Activated naive CD8-positive, alpha-beta T cell treated with anti-CD3 and anti-CD28 coated beads, Interleukin-2, amount 50 U/mL, for 24 hours (primary cell): ENCODE results near the gene RHOF.
"Not testable (repeated sequence)": the region's sequence is repeated elsewhere in the genome, so short reads cannot be mapped to it uniquely, and the experiment has no call there.

Source experiments
- ATAC-seq: fragments of 150-1000 bp; cut with Tn5 transposase; one replicate; pipeline ENCODE4 v1.10.0; 2021
- DNase-seq: peaks from one replicate; pipeline ENCODE4 v3.0.0; 2021
- H3K27ac Mint-ChIP-seq: one replicate; pipeline ENCODE4 v1.8.0; 2021; ENCODE audit warnings: mild to moderate bottlenecking, mixed read lengths
- H3K27me3 Mint-ChIP-seq: one replicate; pipeline ENCODE4 v1.8.0; 2021; ENCODE audit warnings: mixed read lengths
- H3K36me3 Mint-ChIP-seq: one replicate; pipeline ENCODE4 v1.8.0; 2021; ENCODE audit warnings: low read depth, mixed read lengths
- H3K4me1 Mint-ChIP-seq: one replicate; pipeline ENCODE4 v1.8.0; 2021; ENCODE audit warnings: mixed read lengths
- H3K4me3 Mint-ChIP-seq: one replicate; pipeline ENCODE4 v1.8.0; 2021; ENCODE audit warnings: mild to moderate bottlenecking, moderate library complexity, mixed read lengths
- H3K9me3 Mint-ChIP-seq: one replicate; pipeline ENCODE4 v1.8.0; 2021; ENCODE audit warnings: mixed read lengths

Gene RHOF

GRCh38 chr12:121770388-121770787 lies 23.1 kb downstream of the RHOF start:
- Mint-ChIP-seq H3K36me3 (peaks cover 3% of the 10 kb centered on the region), H3K27me3 (no peaks in the 10 kb centered on the region), H3K4me1 (peaks cover 7% of the 10 kb centered on the region), H3K27ac (no peak overlapping the region), H3K9me3 (no peaks in the 10 kb centered on the region), H3K4me3 (no peak overlapping the region)
- DNase-seq (no peak), ATAC-seq (no peak)

DNA sequence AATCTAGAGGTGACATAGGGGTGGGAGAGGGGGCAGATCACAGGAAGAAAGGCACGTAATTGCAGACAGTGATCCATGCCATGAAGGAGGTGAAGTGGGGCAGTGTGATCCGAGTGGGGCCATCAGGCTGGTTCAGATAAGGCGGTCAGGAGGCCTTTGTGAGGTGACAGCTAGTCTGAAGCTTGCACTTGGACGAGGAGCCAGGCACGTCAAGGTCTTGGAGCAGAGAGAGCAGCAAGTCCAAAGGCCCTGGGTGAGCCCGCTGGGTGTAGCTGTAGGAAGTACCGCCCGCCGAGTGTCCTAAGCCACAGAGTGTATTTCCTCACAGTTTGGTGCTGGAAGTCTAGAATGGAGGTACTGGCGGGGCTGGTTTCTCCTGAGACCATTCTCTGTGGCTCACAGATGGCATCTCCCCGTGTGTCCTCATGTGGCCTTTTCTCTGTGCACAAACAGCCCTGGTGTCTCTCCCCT lies 23.6 kb downstream of the RHOF start:
- H3K4me3 Mint-ChIP-seq = no peak overlapping the region
- H3K27me3 Mint-ChIP-seq = no peaks in the 10 kb centered on the region
- H3K4me1 Mint-ChIP-seq = peaks cover 7% of the 10 kb centered on the region
- H3K27ac Mint-ChIP-seq = no peak overlapping the region
- ATAC-seq (no peak), DNase-seq (no peak)
- H3K36me3 Mint-ChIP-seq = peaks cover 3% of the 10 kb centered on the region
- H3K9me3 Mint-ChIP-seq = no peaks in the 10 kb centered on the region

- no peaks in the 10 kb centered on the region for H3K27me3 Mint-ChIP-seq
- H3K4me1 Mint-ChIP-seq = peaks cover 7% of the 10 kb centered on the region
- no peak overlapping the region for H3K4me3 Mint-ChIP-seq
- DNase-seq (no peak), ATAC-seq (no peak)
- no peak overlapping the region for H3K27ac Mint-ChIP-seq
- H3K9me3 Mint-ChIP-seq = no peaks in the 10 kb centered on the region
- H3K36me3 Mint-ChIP-seq = peaks cover 3% of the 10 kb centered on the region
Observed at GRCh38 chr12:121769297-121769830, 24.1 kb downstream of the RHOF start.

DNA sequence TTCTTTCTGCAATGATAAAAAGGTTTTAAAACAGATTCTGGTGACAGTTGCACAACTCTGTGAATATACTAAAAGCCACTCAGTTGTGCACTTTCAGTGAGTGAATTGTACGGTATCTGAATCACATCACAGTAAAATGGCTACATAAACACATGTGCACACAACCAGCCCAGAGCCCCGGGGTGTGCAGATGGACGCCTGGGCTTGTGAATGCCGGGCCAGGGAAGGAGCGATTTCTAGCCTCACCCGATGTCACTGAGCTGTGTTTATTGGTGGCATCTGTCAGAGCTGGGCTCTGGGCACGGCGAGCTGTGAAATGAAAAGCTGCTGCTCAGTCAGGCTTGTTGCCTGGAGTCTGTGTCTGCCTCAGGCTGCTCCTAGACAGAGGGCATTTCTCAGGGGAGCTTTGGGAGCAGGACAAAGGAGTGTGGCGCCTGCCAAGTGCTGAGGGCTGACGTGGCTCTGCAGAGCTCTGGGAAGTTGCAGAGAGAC lies 25.9 kb downstream of the RHOF start:
- no peaks in the 10 kb centered on the region for H3K4me1 Mint-ChIP-seq
- no peak overlapping the region for H3K27ac Mint-ChIP-seq
- no peaks in the 10 kb centered on the region for H3K27me3 Mint-ChIP-seq
- DNase-seq = no peak
- no peak overlapping the region for H3K4me3 Mint-ChIP-seq
- no peak for ATAC-seq
- H3K9me3 Mint-ChIP-seq = no peaks in the 10 kb centered on the region
- H3K36me3 Mint-ChIP-seq = peaks cover 3% of the 10 kb centered on the region

DNA sequence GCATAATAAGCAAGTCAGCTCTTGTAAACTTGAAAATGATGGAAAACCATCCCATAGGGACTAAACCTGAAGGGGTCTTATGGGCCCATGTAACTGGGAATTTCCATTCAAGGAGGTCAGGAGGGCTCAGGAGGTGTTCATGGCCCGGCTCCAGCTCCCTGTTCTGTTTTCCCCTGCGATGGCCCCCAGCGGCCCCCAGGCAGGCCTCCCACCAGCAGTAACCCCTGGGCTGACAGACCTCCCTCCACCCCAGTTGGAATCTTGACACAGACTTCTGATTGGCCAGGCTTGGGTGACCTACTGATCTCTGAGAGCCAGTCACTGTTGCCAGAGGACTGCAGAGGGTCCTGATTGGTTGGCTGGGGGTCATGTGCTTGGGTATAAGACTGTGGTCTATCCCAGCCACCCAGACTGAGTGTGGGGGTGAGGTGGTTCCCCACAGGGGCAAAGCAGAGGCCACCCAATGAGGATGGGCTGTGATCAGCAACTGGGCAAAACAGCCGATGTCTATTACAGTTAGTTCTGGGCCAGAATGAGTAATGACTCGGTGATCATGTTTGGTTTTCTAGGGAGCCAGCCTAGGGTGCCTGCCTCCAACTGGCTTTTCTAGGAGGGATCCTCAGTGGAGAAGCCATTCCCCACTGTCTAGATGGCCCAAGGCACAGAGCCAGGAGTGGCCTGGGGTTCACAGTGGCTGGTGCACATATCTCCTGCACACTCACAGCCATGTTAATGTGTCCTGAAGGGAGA lies 27.0 kb downstream of the RHOF start:
- no peaks in the 10 kb centered on the region for H3K27me3 Mint-ChIP-seq
- no peaks in the 10 kb centered on the region for H3K4me1 Mint-ChIP-seq
- peaks cover 6% of the 10 kb centered on the region for H3K36me3 Mint-ChIP-seq
- no peak overlapping the region for H3K4me3 Mint-ChIP-seq
- H3K9me3 Mint-ChIP-seq = no peaks in the 10 kb centered on the region
- no peak overlapping the region for H3K27ac Mint-ChIP-seq
- DNase-seq = no peak
- peak; percentile 53 for ATAC-seq

DNA sequence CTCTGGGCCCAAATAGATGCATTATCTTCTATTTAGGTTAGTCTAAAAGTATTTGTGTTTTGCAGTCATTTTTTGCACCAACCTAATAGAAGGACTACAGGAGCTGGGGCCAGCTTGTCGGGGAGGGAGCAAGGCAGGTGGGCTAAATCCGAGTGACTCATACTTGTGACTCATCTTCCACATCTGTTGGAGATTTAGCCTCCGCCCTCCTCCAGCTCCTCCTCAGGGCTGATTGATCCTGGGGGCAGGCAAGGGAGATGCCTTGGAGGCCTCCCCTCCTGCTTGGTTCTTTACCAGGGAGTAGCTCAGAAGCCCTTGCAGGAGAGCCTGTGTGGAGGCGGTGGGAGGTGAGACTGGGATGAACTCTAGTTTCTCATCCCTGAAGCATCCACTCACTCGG lies 27.9 kb downstream of the RHOF start:
- ATAC-seq = no peak
- Mint-ChIP-seq H3K27ac (no peak overlapping the region), H3K4me3 (no peak overlapping the region), H3K4me1 (no peaks in the 10 kb centered on the region), H3K27me3 (no peaks in the 10 kb centered on the region), H3K9me3 (no peaks in the 10 kb centered on the region), H3K36me3 (peaks cover 6% of the 10 kb centered on the region)
- no peak for DNase-seq

DNA sequence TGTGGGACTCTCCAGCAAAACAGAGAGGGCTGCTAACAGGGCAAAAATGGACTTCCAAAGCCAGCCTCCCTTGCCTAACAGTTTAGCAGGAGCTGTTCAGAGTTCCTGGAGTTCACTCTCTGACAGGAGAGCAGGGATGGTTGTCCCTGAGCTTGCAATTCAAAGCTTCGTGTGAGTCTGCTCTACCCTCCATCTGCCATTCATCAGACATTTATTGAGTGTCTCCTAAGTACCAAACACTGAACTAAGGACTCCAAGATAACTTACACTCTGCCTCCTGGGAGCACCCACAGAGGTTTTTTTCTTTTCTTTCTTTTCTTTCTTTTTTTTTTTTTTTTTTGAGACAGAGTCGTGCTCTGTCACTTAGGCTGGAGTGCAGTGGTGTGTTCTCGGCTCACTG lies 28.7 kb downstream of the RHOF start:
- DNase-seq = no peak
- ATAC-seq = no peak
- Mint-ChIP-seq H3K27ac (no peak overlapping the region), H3K27me3 (no peaks in the 10 kb centered on the region), H3K36me3 (peaks cover 6% of the 10 kb centered on the region), H3K4me3 (no peak overlapping the region), H3K9me3 (no peaks in the 10 kb centered on the region), H3K4me1 (no peaks in the 10 kb centered on the region)

GRCh38 chr12:121762269-121762668 lies 31.2 kb downstream of the RHOF start:
- H3K27ac Mint-ChIP-seq = no peak overlapping the region
- no peaks in the 10 kb centered on the region for H3K27me3 Mint-ChIP-seq
- H3K9me3 Mint-ChIP-seq = no peaks in the 10 kb centered on the region
- DNase-seq (no peak), ATAC-seq (no peak)
- H3K4me3 Mint-ChIP-seq = no peak overlapping the region
- peaks cover 6% of the 10 kb centered on the region for H3K36me3 Mint-ChIP-seq
- no peaks in the 10 kb centered on the region for H3K4me1 Mint-ChIP-seq

GRCh38 chr12:121758536-121758935 lies 35.0 kb downstream of the RHOF start:
- not testable (repeated sequence) for H3K9me3 Mint-ChIP-seq, ATAC-seq, H3K27me3 Mint-ChIP-seq, DNase-seq, H3K27ac Mint-ChIP-seq, H3K4me3 Mint-ChIP-seq
- H3K4me1 Mint-ChIP-seq = peaks cover 14% of the 10 kb centered on the region
- H3K36me3 Mint-ChIP-seq = peaks cover 12% of the 10 kb centered on the region

DNA sequence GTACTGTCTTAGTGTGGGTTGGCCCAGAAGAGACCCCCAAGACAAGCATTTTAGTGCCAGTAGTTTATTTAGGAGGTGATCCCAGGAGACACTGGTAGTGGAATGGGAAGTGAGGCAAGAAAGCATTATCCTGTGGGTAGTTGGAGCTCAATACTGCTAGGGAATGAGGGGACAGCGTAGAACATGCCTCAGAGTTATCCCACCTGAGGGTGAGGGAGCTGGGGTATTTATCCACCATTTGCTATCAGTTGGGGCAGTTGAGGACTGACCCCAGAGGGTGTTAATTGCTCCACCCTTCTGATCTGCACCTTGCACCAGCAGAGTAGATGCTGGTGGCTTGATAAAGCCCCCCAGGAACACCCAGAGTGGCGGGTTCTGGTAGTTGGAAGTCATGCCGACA lies 37.9 kb downstream of the RHOF start:
- no peaks in the 10 kb centered on the region for H3K27me3 Mint-ChIP-seq
- ATAC-seq (no peak), DNase-seq (no peak)
- H3K9me3 Mint-ChIP-seq = no peaks in the 10 kb centered on the region
- H3K4me1 Mint-ChIP-seq = peaks cover 14% of the 10 kb centered on the region
- H3K36me3 Mint-ChIP-seq = peaks cover 9% of the 10 kb centered on the region
- no peak overlapping the region for H3K4me3 Mint-ChIP-seq
- no peak overlapping the region for H3K27ac Mint-ChIP-seq

DNA sequence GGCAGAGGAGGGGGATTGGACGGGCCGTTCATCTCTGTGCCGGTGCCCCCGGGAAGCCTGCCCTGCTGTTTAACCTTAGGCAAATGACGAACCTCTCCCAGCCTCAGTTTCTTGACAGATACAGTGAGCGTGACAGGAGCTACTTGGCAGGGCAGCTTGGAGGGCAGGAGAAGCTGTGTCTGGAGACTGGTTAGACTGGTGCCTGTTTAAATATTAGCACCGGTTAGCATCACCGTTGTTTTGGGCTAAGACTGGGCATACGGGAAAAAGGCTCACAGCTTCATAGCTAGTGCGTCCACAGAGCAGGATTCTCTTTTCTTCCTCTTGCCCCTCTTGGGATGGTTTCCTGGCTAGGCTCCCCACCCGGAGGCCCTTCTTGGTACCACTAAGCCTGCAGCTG lies 38.7 kb downstream of the RHOF start:
- H3K4me1 Mint-ChIP-seq = peaks cover 14% of the 10 kb centered on the region
- no peaks in the 10 kb centered on the region for H3K27me3 Mint-ChIP-seq
- H3K4me3 Mint-ChIP-seq = no peak overlapping the region
- peaks cover 12% of the 10 kb centered on the region for H3K36me3 Mint-ChIP-seq
- ATAC-seq (no peak), DNase-seq (no peak)
- H3K9me3 Mint-ChIP-seq = no peaks in the 10 kb centered on the region
- no peak overlapping the region for H3K27ac Mint-ChIP-seq

- no peaks in the 10 kb centered on the region for H3K27me3 Mint-ChIP-seq
- no peak overlapping the region for H3K4me3 Mint-ChIP-seq
- H3K4me1 Mint-ChIP-seq = peaks cover 19% of the 10 kb centered on the region
- H3K9me3 Mint-ChIP-seq = no peaks in the 10 kb centered on the region
- no peak overlapping the region for H3K27ac Mint-ChIP-seq
- peaks cover 15% of the 10 kb centered on the region for H3K36me3 Mint-ChIP-seq
- DNase-seq (no peak), ATAC-seq (no peak)
Observed at GRCh38 chr12:121753844-121754264, 39.6 kb downstream of the RHOF start.

DNA sequence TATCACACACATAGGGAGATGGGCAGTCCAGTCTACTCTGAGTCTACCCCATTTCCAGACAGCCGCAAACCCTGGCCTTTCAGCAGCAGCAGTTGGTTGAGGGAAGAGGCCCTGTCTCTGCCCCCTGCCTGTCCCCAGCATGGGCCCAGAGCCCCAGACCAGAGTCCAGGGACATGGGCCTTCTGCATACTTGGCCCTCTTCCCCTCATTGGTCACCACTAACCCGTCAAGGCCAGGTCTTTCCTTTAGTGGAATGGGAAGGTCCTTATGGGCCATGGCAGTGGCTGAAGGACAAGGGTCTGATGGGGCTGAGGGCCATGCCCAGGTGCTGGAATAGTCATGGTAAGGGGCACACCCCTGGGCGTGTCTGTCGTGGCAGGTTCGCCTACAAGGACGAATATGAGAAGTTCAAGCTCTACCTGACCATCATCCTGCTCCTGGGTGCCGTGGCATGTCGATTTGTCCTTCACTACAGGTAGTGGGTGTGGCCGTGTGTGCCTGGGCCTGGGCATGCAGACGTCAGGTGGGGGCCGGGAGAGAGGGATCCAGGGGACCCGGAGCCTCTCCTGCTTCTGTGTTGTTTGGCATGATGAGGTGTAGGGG lies 41.6 kb downstream of the RHOF start:
- no peak for ATAC-seq
- Mint-ChIP-seq H3K4me3 (no peak overlapping the region), H3K27ac (no peak overlapping the region)

DNA sequence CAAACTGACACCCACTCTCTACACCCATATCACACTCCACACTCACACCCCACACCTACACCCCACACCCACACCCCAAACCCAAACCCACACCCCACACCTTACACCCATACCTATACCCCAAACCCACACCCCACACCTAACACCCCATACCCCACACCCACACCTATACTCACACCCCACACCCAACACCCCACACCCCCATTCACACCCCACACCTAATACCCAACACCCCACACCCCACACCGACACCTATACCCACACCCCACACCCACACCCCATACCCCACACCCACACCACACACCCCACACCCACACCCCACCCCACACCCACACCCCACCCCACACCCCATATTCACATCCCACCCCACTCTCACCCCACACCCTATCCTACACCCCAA lies 42.5 kb downstream of the RHOF start:
- Mint-ChIP-seq H3K36me3 (peaks cover 13% of the 10 kb centered on the region), H3K4me3 (no peak overlapping the region), H3K27me3 (no peaks in the 10 kb centered on the region), H3K4me1 (peaks cover 16% of the 10 kb centered on the region), H3K27ac (no peak overlapping the region), H3K9me3 (no peaks in the 10 kb centered on the region)
- no peak for DNase-seq
- no peak for ATAC-seq

More for the DNA sequence above, 41.6 kb downstream of the RHOF start:
- H3K36me3 Mint-ChIP-seq = peaks cover 17% of the 10 kb centered on the region
- no peaks in the 10 kb centered on the region for H3K9me3 Mint-ChIP-seq
- H3K4me1 Mint-ChIP-seq = peaks cover 23% of the 10 kb centered on the region
- DNase-seq = no peak
- H3K27me3 Mint-ChIP-seq = no peaks in the 10 kb centered on the region

- H3K4me3 Mint-ChIP-seq = no peak overlapping the region
- peaks cover 12% of the 10 kb centered on the region for H3K4me1 Mint-ChIP-seq
- ATAC-seq = no peak
- H3K9me3 Mint-ChIP-seq = no peaks in the 10 kb centered on the region
- no peak overlapping the region for H3K27ac Mint-ChIP-seq
- H3K27me3 Mint-ChIP-seq = no peaks in the 10 kb centered on the region
- H3K36me3 Mint-ChIP-seq = peaks cover 13% of the 10 kb centered on the region
- DNase-seq = no peak
Observed at GRCh38 chr12:121750507-121750955, 43.0 kb downstream of the RHOF start.
